ES-I3 (cell line): ENCODE data around the gene ZSWIM7.
"Not testable (repeated sequence)": the region's sequence is repeated elsewhere in the genome, so short reads cannot be mapped to it uniquely, and the experiment has no call there.

Source experiments
- H3K36me3 ChIP-seq: 2 replicates; pipeline ENCODE4 v1.6.1; 2013; ENCODE audit warnings: mild to moderate bottlenecking, low read length, control low read depth, moderate library complexity; ENCODE audit not compliant: insufficient read depth
- H3K4me1 ChIP-seq: 2 replicates; pipeline ENCODE4 v1.6.1; 2013; ENCODE audit warnings: mild to moderate bottlenecking, control low read depth, low read length; ENCODE audit not compliant: insufficient read depth
- H3K9ac ChIP-seq: 2 replicates; pipeline ENCODE4 v1.6.1; 2013; ENCODE audit warnings: low read depth, mild to moderate bottlenecking, low read length, moderate library complexity
- H3K9me3 ChIP-seq: 2 replicates; pipeline ENCODE4 v1.6.1; 2013; ENCODE audit warnings: mild to moderate bottlenecking, low read length, moderate library complexity; ENCODE audit not compliant: control insufficient read depth, insufficient read depth

Gene ZSWIM7

GRCh38 chr17:15942207-15942833, 57.2 kb downstream of the ZSWIM7 start:
- H3K36me3 ChIP-seq: no peaks in the 10 kb centered on the region
- H3K9ac ChIP-seq: no peak overlapping the region
- H3K9me3 ChIP-seq: no peaks in the 10 kb centered on the region
- H3K4me1 ChIP-seq: peaks cover 12% of the 10 kb centered on the region

DNA sequence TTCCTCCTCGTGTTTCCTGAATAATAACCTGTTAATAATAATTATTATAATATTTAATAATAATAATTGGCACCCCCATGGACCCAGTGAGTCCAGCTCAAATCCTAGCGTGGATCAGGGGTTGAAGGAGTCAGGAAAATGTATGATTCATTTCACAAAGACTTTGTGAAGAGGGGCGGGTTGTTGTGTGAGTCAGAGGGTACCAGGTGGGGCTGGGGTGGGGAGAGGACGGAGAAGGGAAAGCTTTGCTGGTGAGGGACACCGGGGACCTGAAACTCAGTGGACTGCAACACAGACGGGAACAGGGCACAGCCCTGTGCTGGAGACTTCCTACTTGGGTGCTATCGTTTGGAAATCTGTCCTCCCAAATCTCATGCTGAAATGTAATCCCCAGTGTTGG, 57.7 kb downstream of the ZSWIM7 start:
- Histone ChIP-seq H3K4me1 (peaks cover 6% of the 10 kb centered on the region; the same call in 1 of the 2 replicates), H3K9ac (no peak overlapping the region), H3K36me3 (no peaks in the 10 kb centered on the region), H3K9me3 (no peaks in the 10 kb centered on the region)

DNA sequence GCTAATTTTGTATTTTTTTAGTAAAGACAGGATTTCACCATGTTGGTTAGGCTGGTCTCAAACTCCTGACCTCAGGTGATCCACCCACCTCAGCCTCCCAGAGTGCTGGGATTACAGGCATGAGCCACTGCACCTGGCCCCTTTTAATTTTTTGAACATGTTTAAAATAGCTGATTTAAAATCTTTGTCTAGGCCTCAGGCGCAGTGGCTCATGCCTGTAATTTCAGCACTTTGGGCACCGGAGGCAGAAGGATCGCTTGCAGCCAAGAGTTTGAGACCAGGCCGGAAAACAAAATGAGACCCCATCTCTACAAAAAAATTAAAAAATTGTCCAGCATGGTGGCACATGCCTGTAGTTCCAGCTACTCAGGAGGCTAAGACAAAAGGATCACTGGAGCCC, 63.0 kb downstream of the ZSWIM7 start:
- H3K4me1 ChIP-seq, H3K36me3 ChIP-seq, H3K9me3 ChIP-seq, H3K9ac ChIP-seq: not testable (repeated sequence)

DNA sequence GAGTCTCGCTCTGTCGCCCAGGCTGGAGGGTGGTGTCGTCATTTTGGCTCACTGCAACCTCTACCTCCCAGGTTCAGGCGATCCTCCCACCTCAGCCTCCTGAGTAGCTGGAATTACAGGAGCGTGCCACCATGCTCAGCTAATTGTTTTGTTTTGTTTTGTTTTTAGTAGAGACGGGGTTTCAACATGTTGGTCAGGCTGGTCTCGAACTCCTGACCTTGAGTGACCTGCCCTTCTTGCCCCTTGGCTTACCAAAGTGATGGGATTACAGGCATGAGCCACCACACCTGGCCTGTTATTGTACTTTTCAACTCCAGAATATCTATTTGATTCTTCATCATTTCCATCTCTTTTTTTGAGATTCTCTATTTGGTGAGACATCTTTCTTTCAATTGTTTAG, 63.6 kb downstream of the ZSWIM7 start:
- Histone ChIP-seq H3K4me1 (no peaks in the 10 kb centered on the region), H3K36me3 (no peaks in the 10 kb centered on the region), H3K9ac (no peak overlapping the region), H3K9me3 (no peaks in the 10 kb centered on the region)

DNA sequence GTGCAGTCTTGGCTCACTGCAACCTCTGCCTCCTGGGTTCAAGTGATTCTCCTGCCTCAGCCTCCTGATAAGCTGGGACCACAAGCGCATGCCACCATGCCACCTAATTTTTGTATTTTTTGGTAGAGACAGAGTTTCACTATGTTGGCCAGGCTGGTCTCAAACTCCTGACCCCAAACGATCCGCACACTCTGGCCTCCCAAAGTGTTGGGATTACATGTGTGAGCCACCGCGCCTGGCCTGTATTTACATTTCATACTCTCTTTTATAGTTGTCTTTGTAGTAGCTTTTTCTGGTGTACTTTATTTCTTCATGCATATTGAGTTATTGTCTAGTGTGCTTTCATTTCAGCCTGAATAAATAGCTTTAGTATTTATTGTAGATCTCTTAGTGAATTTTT, 64.6 kb downstream of the ZSWIM7 start:
- H3K36me3 ChIP-seq: no peaks in the 10 kb centered on the region
- no peak overlapping the region for H3K9ac ChIP-seq
- H3K4me1 ChIP-seq: no peaks in the 10 kb centered on the region
- H3K9me3 ChIP-seq: no peaks in the 10 kb centered on the region

DNA sequence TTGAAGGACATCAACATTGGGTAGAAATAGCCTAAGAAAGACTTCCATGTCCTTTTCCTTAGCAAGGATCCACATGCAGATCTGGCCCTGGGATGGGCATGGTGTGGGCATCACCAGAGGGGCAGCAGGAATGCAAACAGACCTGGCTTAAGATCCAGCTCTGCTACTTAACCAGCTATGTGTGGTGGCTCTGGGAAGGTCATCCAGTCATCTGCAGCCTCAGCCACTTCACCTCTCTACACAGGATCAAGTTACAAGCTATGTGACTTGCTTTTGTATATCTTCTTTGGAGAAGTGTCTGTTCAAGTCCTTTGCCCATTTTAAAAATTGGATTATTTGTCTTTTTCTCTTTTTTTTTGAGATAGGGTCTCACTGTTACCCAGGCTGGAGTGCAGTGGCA, 68.1 kb downstream of the ZSWIM7 start:
- Histone ChIP-seq H3K9ac (no peak overlapping the region), H3K9me3 (no peaks in the 10 kb centered on the region), H3K4me1 (no peaks in the 10 kb centered on the region), H3K36me3 (no peaks in the 10 kb centered on the region)

GRCh38 chr17:15930426-15930825, 69.1 kb downstream of the ZSWIM7 start:
- Histone ChIP-seq H3K4me1 (no peaks in the 10 kb centered on the region), H3K9ac (no peak overlapping the region), H3K9me3 (no peaks in the 10 kb centered on the region), H3K36me3 (no peaks in the 10 kb centered on the region)

DNA sequence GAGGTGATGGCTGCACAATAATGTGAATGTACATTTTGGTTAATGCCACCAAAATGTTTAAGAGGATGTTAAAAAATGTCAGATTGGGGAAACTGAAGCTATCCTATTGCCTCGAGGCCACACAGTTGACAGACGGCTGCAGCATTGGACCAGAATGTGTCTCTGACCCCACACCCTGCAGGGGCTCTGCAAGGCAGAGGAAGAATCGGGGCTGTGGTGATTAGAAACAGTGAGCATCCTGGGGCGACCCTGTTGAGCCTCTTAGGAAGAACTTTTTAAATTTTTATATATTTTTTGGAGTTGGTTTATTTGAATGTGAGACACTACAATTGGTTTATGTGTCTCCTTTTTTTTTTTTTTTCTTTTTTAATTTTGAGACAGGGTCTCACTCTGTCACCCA, 69.6 kb downstream of the ZSWIM7 start:
- Histone ChIP-seq H3K4me1 (no peaks in the 10 kb centered on the region), H3K9ac (no peak overlapping the region), H3K9me3 (no peaks in the 10 kb centered on the region), H3K36me3 (no peaks in the 10 kb centered on the region)

DNA sequence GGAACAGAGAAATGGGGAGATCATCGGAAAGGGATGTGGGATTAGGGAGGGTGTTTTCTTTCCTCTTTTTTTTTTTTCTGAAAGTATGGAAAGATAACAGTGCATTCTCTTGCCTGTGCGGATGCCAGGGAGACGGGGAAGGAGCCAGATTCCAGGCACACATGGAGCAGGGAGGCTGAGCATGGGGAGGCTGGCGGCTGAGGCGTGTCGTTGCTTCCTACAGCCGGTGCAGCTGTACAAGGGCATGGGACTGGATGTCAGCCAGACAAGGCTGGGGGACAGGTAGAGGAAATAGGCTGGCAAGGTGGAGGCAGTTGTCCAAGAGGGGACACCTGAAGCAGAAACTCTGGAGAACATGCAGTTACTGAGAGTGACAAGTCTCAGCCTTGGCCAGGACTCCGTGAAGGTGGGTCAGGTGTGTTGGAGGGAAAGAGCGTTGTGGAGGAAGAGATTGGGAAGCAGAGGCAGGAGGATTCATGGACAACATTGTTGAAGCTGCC, 71.2 kb downstream of the ZSWIM7 start:
- H3K36me3 ChIP-seq: no peaks in the 10 kb centered on the region
- no peaks in the 10 kb centered on the region for H3K4me1 ChIP-seq
- no peak overlapping the region for H3K9ac ChIP-seq
- no peaks in the 10 kb centered on the region for H3K9me3 ChIP-seq
